Osteocyte (in vitro differentiated cells): Measurements from ENCODE around the gene ADAMTS14. TPM values are rescaled to one million over a fixed set of nuclear protein-coding genes. Genes with fewer than 3 reads are reported as not detected.
"Not testable (repeated sequence)": the region's sequence is repeated elsewhere in the genome, so short reads cannot be mapped to it uniquely, and the experiment has no call there.

Experiments
- DNase-seq: peaks from one replicate; pipeline ENCODE4 v3.0.0; 2021; ENCODE audit warnings: mixed read lengths; ENCODE audit not compliant: unreplicated experiment; ENCODE audit errors: extremely low spot score
- H3K27ac Mint-ChIP-seq: one replicate; pipeline ENCODE4 v1.8.0; 2021; ENCODE audit warnings: mild to moderate bottlenecking, mixed read lengths; ENCODE audit not compliant: unreplicated experiment
- H3K27me3 Mint-ChIP-seq: one replicate; pipeline ENCODE4 v1.8.0; 2021; ENCODE audit warnings: mixed read lengths; ENCODE audit not compliant: unreplicated experiment
- H3K36me3 Mint-ChIP-seq: one replicate; pipeline ENCODE4 v1.8.0; 2021; ENCODE audit warnings: mixed read lengths; ENCODE audit not compliant: unreplicated experiment
- H3K4me1 Mint-ChIP-seq: one replicate; pipeline ENCODE4 v1.8.0; 2021; ENCODE audit warnings: mixed read lengths; ENCODE audit not compliant: unreplicated experiment
- H3K4me3 Mint-ChIP-seq: one replicate; pipeline ENCODE4 v1.8.0; 2021; ENCODE audit warnings: mild to moderate bottlenecking, moderate library complexity, mixed read lengths; ENCODE audit not compliant: unreplicated experiment
- H3K9me3 Mint-ChIP-seq: one replicate; pipeline ENCODE4 v1.8.0; 2021; ENCODE audit warnings: mixed read lengths; ENCODE audit not compliant: unreplicated experiment
- total RNA-seq: library from RNA; stranded (reverse); gene quantifications from 2 replicates; pipeline ENCODE4 v1.2.1, GENCODE V29; 2021
- TF ChIP-seq, protein P1 (sequence below): fragments of 200-600 bp; sonication (generic); IDR thresholded peaks from 2 replicates; pipeline ENCODE4 v1.5.0; 2021; ENCODE audit warnings: antibody characterized with exemption, mild to moderate bottlenecking, moderate library complexity

The ADAMTS14 gene
- total RNA-seq, 1 donor from 2014 or later = 4.1 TPM

GRCh38 chr10:70658582-70659136, 13.6 kb upstream of the ADAMTS14 start:
- Mint-ChIP-seq H3K4me3 (no peak overlapping the region), H3K9me3 (peaks cover 8% of the 10 kb centered on the region), H3K27ac (no peak overlapping the region), H3K36me3 (no peaks in the 10 kb centered on the region), H3K4me1 (peaks cover 34% of the 10 kb centered on the region), H3K27me3 (no peaks in the 10 kb centered on the region)
- TF ChIP-seq, protein P1, sequence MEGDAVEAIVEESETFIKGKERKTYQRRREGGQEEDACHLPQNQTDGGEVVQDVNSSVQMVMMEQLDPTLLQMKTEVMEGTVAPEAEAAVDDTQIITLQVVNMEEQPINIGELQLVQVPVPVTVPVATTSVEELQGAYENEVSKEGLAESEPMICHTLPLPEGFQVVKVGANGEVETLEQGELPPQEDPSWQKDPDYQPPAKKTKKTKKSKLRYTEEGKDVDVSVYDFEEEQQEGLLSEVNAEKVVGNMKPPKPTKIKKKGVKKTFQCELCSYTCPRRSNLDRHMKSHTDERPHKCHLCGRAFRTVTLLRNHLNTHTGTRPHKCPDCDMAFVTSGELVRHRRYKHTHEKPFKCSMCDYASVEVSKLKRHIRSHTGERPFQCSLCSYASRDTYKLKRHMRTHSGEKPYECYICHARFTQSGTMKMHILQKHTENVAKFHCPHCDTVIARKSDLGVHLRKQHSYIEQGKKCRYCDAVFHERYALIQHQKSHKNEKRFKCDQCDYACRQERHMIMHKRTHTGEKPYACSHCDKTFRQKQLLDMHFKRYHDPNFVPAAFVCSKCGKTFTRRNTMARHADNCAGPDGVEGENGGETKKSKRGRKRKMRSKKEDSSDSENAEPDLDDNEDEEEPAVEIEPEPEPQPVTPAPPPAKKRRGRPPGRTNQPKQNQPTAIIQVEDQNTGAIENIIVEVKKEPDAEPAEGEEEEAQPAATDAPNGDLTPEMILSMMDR = no peak
- DNase-seq = no peak

DNA sequence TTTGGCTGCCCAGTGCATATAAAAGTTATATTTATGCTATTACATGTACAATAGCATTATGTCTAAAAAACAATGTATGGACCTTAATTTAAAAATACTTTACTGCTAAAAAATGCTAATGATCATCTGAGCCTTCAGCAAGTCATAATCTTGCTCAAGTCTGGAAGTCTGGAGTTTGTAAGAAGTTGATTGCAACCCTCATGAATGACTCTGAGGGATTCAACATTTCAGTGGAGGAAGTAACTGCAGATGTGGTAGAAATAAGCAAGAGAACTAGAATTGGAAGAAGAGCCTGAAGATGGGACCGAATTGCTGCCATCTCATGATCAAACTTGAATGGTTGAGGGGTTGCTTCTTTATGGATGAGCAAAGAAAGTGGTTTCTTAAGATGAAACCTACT, 13.0 kb upstream of the ADAMTS14 start:
- no peaks in the 10 kb centered on the region for H3K36me3 Mint-ChIP-seq
- H3K9me3 Mint-ChIP-seq = peaks cover 8% of the 10 kb centered on the region
- H3K4me1 Mint-ChIP-seq = peaks cover 34% of the 10 kb centered on the region
- H3K27ac Mint-ChIP-seq = no peak overlapping the region
- H3K4me3 Mint-ChIP-seq = no peak overlapping the region
- no peak for DNase-seq
- no peaks in the 10 kb centered on the region for H3K27me3 Mint-ChIP-seq
- TF ChIP-seq, protein P1 = no peak

DNA sequence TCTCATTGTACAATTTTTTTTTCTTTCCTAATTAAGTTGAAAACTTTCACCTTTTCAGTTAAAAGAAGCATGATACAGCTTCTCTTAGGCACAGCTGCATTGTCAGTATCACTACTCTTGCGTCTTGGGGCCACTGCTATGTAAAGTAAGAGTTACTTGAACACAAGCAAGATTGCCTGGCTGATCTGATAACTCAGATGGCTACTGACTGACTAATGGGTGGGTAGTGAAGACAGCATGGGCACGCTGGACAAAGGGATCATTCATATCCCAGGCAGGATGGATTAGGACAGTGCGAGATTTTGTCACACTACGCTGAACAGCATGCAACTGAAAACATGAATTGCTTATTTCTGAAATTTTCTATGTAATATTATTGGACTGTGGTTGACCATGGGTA, 11.6 kb upstream of the ADAMTS14 start:
- Mint-ChIP-seq H3K27ac (no peak overlapping the region), H3K36me3 (no peaks in the 10 kb centered on the region), H3K4me3 (no peak overlapping the region), H3K4me1 (peaks cover 40% of the 10 kb centered on the region), H3K9me3 (peaks cover 8% of the 10 kb centered on the region), H3K27me3 (no peaks in the 10 kb centered on the region)
- TF ChIP-seq, protein P1 = no peak
- DNase-seq = no peak

DNA sequence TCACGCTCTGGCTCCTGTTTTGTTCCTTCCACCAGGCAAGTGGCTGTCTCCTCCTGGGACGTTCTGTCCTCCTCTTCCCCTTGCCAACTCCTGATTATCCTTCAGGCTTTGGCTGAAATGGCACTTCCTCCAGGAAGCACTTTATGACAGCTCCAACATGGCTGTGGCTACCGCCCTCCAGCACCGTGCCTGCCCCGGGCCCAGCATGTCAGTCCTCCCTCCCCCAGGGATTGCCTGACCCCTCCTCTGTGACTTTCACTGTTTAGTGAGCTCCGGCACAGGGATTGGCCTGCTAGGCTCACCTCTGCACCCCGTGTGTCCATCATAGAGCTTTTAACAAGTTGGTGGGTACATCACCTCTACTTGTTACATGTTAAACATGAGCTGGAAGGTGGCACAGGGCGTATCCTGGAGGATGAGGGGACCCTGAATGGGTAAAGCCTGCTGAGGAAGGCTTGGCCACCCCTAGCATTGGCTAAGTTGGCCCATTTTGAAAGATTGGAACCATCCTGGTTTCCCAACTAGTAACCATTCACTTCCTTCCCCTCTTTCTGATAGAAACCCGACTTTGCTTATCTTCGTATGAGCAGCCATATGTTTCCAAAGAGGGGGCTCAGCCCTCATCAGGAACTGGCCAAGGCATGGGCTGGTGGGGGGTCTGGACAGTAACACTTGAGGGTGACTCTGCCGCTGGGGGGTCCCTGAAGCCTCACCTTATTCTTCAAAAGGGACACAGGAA, 10.5 kb upstream of the ADAMTS14 start:
- Mint-ChIP-seq H3K4me1 (peaks cover 30% of the 10 kb centered on the region), H3K4me3 (no peak overlapping the region), H3K27me3 (no peaks in the 10 kb centered on the region), H3K36me3 (no peaks in the 10 kb centered on the region), H3K9me3 (peaks cover 8% of the 10 kb centered on the region), H3K27ac (no peak overlapping the region)
- DNase-seq = no peak
- TF ChIP-seq, protein P1 = no peak

- Mint-ChIP-seq H3K36me3 (no peaks in the 10 kb centered on the region), H3K27me3 (peaks cover 3% of the 10 kb centered on the region), H3K9me3 (peaks cover 8% of the 10 kb centered on the region), H3K27ac (no peak overlapping the region), H3K4me3 (no peak overlapping the region), H3K4me1 (peaks cover 26% of the 10 kb centered on the region)
- TF ChIP-seq, protein P1 = no peak
- DNase-seq = no peak
Observed at GRCh38 chr10:70662362-70663220, 9.7 kb upstream of the ADAMTS14 start.

DNA sequence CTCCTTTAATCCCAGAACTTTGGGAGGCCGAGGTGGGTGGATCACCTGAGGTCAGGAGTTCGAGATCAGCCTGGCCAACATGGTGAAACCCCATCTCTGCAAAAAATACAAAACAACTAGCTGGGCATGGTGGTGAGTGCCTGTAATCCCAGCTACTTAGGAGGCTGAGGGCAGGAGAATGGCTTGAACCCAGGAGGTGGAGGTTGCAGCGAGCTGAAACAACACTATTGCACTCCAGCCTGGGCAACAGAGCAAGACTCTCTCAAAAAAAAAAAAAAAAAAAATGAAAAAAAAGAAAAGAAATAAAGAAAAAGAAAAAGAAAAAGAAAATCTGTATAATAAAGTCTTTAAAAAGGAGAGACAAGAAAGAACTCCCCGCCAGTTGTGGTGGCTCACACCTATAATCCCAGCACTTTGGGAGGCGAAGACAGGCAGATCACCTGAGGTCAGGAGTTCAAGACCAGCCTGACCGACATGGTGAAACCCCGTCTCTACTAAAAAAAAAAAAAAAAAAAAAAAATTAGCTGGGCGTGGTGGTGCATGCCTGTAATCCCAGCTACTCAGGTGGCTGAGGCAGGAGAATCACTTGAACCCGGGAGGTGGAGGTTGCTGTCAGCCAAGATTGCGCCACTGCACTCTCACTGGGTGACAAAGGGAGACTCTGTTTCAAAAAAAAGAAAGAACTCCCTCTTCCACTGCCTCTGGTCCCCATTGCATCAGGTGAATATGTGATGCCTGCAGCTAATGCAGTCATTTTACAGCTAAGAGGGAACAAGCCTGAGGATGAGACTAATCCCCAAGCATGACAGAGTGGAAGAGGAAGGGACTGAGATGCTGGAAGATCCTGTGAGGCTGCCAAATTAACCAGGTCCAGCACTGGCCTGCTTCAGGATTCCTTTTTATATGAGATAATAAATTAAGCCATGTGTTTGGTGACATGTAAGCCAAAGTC, 8.6 kb upstream of the ADAMTS14 start:
- H3K4me3 Mint-ChIP-seq, H3K9me3 Mint-ChIP-seq, H3K27me3 Mint-ChIP-seq, H3K36me3 Mint-ChIP-seq, DNase-seq: not testable (repeated sequence)
- Mint-ChIP-seq H3K4me1 (peaks cover 26% of the 10 kb centered on the region), H3K27ac (peak overlapping the region; percentile 91)
